ENCODE measurements around the gene MTHFD1L. TPM values are rescaled to one million over a fixed set of nuclear protein-coding genes. Genes with fewer than 3 reads are reported as not detected.

Gene MTHFD1L
- total RNA-seq, 8 experiments from 2014 or later, result 23.0 to 82.3 (median 37.5) TPM

DNA sequence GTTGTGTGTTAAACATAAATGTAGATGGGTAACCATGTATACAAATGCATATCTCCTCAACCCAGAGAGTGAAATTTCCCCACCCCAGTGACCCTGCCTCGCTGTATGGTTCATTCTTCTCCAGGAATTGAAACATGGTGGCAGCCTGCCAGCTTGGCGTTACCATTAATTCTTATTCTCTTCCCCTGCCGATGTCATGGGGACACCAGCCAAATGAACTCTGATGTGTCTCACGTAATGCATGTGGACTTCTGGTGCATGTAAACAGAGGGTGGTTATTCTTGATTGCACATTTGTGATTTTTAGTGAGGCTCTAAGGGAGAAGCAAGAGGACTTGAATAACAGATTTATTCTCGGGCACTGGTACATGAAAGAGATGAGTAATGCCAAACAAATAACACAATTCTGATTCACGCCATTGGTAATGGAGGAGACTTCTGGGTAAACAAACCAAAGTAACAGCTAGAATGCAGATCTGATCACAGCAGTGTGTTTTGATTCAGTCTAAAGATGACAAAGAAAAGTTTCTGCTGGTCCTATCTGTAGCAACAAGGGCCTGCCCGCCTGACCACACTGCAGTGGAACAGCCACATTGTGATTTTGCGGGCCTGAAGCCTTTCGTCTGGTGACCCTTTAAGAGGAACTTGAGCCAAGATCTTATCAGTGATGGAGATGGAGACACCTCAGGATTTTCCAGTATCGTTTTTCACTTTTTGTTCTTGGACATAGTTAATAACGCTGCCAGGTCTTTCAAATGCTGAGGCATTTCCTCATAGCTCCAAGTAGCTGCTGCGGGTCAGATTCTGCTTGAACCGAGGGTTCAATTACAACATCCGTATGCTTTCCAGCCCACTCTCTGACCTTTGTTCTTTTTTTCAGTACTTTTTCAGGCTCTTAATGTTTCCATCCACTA lies 202.4 kb downstream of the MTHFD1L start:
- in situ Hi-C loops (cut with MboI; ENCODE audit: low pct_unique_long_range_greater_than_20kb in 2 of 9, low sequenced_read_pairs in 9 of 9, unreplicated experiment in 9 of 9), result no loop called here
- H3K4me3 ChIP-seq, result no peak overlapping the region
- peaks cover 9 to 15% of the 10 kb centered on the region in 2 donors for H3K4me1 ChIP-seq (replicated peaks in 1 of 2)
- ATAC-seq (replicated peaks in 6 of 8), result peak; percentile 32 to 92 (median 74)
- no peak overlapping the region for H3K27ac ChIP-seq
- 4 to 92% (median 82%) methylated on average over 1 to 14 of the region's 14 CpGs for WGBS, 10 experiments

DNA sequence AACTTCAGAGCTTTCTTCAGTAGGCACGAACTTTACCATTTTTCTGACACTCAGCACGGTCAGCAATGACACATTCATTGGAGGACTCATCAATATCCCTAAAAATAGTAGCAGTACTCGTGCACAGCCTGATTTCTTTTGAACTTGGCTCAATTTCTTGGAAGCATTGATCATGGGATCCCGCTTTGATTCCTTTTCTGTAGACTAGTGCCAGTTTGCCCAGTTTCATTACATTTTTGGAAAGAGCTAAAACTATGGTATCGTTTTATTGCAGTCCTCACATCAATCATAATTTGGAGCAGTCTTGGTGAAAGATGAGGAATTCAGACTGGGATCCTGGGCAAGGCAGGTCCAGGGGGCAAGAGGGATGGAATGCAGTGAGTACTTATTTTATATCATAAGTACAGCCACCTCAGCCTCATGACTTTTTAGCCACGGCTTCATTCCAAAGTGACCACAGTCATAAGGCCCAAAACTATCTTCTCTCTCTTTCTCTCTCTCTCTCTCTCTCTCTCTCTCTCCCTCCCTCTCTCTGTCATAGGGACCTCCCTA lies 203.3 kb downstream of the MTHFD1L start:
- in situ Hi-C loops (cut with MboI; ENCODE audit: low pct_unique_long_range_greater_than_20kb in 2 of 9, low sequenced_read_pairs in 9 of 9, unreplicated experiment in 9 of 9), result no loop called here
- 14 to 96% (median 84%) methylated on average over 2 to 6 of the region's 6 CpGs for WGBS, 10 experiments
- peak in 1 of 8 experiments; percentile 1 for ATAC-seq (replicated peaks in 6 of 8)
- Histone ChIP-seq H3K27ac (no peak overlapping the region), H3K4me1 (replicated peaks in 1 of 2) (peaks cover 6 to 9% of the 10 kb centered on the region in 2 donors), H3K4me3 (no peak overlapping the region)

DNA sequence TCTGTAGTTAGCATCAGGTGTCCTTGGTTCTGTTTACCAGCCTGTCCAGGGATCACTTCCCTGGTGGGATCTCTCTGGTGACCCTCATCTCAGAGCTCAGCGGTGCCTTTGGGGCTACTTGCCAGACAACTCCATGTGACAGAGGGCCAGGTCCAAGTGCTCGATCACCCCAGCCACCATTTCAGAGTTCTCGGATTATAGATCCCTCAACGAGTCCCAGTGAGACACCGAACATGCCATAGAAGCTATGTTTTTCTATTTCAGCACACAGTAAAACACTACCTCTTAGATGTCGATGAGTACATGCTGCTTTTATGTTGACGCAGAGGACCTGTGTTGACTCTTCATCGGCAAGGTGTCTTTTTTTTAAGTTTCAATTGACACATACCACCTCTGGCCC lies 204.1 kb downstream of the MTHFD1L start:
- Histone ChIP-seq H3K4me3 (no peak overlapping the region), H3K4me1 (replicated peaks in 1 of 2) (peaks cover 3 to 9% of the 10 kb centered on the region in 2 donors), H3K27ac (no peak overlapping the region)
- no peak for ATAC-seq (replicated peaks in 6 of 8)
- in situ Hi-C loops (cut with MboI; ENCODE audit: low pct_unique_long_range_greater_than_20kb in 2 of 9, low sequenced_read_pairs in 9 of 9, unreplicated experiment in 9 of 9), result no loop called here
- WGBS, 10 experiments, result 94 to 100% (median 100%) methylated on average over 1 to 7 of the region's 8 CpGs; no CpG with 5 or more reads in 1 of the 10 experiments

- H3K27ac ChIP-seq, result no peak overlapping the region
- peaks cover 3 to 9% of the 10 kb centered on the region in 2 donors for H3K4me1 ChIP-seq (replicated peaks in 1 of 2)
- 0 to 100% (median 73%) methylated on average over 1 to 3 of the region's 3 CpGs; no CpG with 5 or more reads in 2 of the 10 experiments for WGBS, 10 experiments
- in situ Hi-C loops (cut with MboI; ENCODE audit: low pct_unique_long_range_greater_than_20kb in 2 of 9, low sequenced_read_pairs in 9 of 9, unreplicated experiment in 9 of 9), result no loop called here
- ATAC-seq (replicated peaks in 6 of 8), result no peak
- H3K4me3 ChIP-seq, result no peak overlapping the region
Observed at GRCh38 chr6:151070631-151071051, 205.1 kb downstream of the MTHFD1L start.

DNA sequence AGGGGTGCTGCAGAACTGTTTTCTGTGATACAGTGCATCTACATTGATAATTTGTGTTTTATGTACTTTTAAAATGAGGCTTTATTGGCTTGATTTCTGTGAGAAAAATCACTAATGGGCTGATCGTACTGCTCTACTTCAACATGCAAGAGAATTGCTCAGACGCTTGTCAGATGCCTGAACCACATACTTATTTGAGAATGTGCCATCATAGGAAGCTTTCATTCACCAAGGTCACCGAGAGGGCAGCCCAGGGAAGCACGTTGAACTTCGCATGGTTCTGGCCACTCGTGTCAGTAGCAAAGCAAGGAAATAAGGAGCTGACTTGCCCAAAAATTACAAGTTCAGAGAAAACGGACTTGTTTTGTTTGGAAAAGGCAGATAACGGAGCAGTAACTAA lies 205.8 kb downstream of the MTHFD1L start:
- H3K4me1 ChIP-seq (replicated peaks in 1 of 2), result peaks cover 3 to 9% of the 10 kb centered on the region in 2 donors
- H3K4me3 ChIP-seq, result no peak overlapping the region
- no peak overlapping the region for H3K27ac ChIP-seq
- peak in 2 of 8 experiments; percentile 2 for ATAC-seq (replicated peaks in 6 of 8)
- 27 to 87% (median 67%) methylated on average over 2 to 8 of the region's 8 CpGs for WGBS, 10 experiments
- in situ Hi-C loops (cut with MboI; ENCODE audit: low pct_unique_long_range_greater_than_20kb in 2 of 9, low sequenced_read_pairs in 9 of 9, unreplicated experiment in 9 of 9), result no loop called here

- in situ Hi-C loops (cut with MboI; ENCODE audit: low pct_unique_long_range_greater_than_20kb in 2 of 9, low sequenced_read_pairs in 9 of 9, unreplicated experiment in 9 of 9), result no loop called here
- no peak for ATAC-seq (replicated peaks in 6 of 8)
- Histone ChIP-seq H3K4me3 (no peak overlapping the region), H3K27ac (no peak overlapping the region), H3K4me1 (replicated peaks in 1 of 2) (peaks cover 3 to 4% of the 10 kb centered on the region in 2 donors)
- 50 to 100% (median 78%) methylated on average over 1 to 4 of the region's 4 CpGs; no CpG with 5 or more reads in 4 of the 10 experiments for WGBS, 10 experiments
Observed at GRCh38 chr6:151073146-151073545, 207.6 kb downstream of the MTHFD1L start.

DNA sequence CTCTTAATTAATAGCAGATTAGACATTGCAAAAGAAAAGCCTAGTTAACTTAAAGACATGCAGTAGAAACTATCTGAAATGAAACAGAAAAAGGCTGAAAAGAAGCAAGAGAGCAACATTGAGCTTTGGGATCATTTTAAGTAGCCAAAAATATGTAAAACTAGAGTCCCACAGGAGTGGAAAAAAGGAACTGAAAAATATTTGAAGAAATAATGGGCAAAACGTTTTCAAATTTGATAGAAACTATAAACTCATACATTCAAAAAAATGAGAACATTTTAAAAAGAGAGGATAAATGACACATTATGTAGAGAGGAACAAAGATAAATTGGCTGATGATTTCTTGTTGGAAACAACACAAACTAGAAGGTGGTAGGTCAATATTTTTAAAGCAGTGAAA lies 208.2 kb downstream of the MTHFD1L start:
- no peak overlapping the region for H3K27ac ChIP-seq
- H3K4me1 ChIP-seq (replicated peaks in 1 of 2), result peaks cover 3% of the 10 kb centered on the region in 2 donors
- WGBS, 10 experiments, result 0 to 50% (median 20%) methylated on average over 1 of the region's 1 CpG
- no peak overlapping the region for H3K4me3 ChIP-seq
- in situ Hi-C loops (cut with MboI; ENCODE audit: low pct_unique_long_range_greater_than_20kb in 2 of 9, low sequenced_read_pairs in 9 of 9, unreplicated experiment in 9 of 9), result no loop called here
- no peak for ATAC-seq (replicated peaks in 6 of 8)

DNA sequence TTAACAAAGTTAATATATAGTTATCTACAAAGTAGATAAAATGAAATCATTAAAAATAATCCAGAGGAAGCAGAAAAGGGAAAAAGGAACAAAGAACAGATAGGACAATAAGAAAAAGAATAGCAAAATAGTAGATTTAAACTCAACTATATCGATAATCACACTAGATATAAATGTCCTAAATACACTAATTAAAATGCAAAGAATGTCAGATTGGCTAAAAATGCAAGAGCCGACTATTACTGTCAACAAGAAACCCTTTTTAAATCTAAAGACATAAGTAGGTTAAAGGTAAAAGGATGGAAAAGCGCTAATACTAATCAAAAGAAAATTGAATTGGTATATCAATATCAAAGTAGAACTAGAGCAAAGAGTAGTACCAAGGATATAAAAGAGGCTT lies 209.5 kb downstream of the MTHFD1L start:
- in situ Hi-C loops (cut with MboI; ENCODE audit: low pct_unique_long_range_greater_than_20kb in 2 of 9, low sequenced_read_pairs in 9 of 9, unreplicated experiment in 9 of 9), result no loop called here
- Histone ChIP-seq H3K4me3 (no peak overlapping the region), H3K27ac (no peak overlapping the region), H3K4me1 (replicated peaks in 1 of 2) (peaks cover 3% of the 10 kb centered on the region in 2 donors)
- ATAC-seq (replicated peaks in 6 of 8), result no peak
- 90 to 100% (median 96%) methylated on average over 3 of the region's 3 CpGs for WGBS, 10 experiments

- in situ Hi-C loops (cut with MboI; ENCODE audit: low pct_unique_long_range_greater_than_20kb in 2 of 9, low sequenced_read_pairs in 9 of 9, unreplicated experiment in 9 of 9), result no loop called here
- H3K27ac ChIP-seq, result no peak overlapping the region
- no peak overlapping the region for H3K4me3 ChIP-seq
- peaks cover 3% of the 10 kb centered on the region in 2 donors for H3K4me1 ChIP-seq (replicated peaks in 1 of 2)
- 52 to 100% (median 88%) methylated on average over 2 of the region's 2 CpGs; no CpG with 5 or more reads in 1 of the 10 experiments for WGBS, 10 experiments
- peak in 1 of 8 experiments; percentile 21 for ATAC-seq (replicated peaks in 6 of 8)
Observed at GRCh38 chr6:151075527-151075926, 210.0 kb downstream of the MTHFD1L start.

- Histone ChIP-seq H3K4me3 (no peak overlapping the region), H3K4me1 (replicated peaks in 1 of 2) (peaks cover 3% of the 10 kb centered on the region in 2 donors), H3K27ac (no peak overlapping the region)
- 70 to 100% (median 96%) methylated on average over 1 to 5 of the region's 5 CpGs; no CpG with 5 or more reads in 1 of the 10 experiments for WGBS, 10 experiments
- in situ Hi-C loops (cut with MboI; ENCODE audit: low pct_unique_long_range_greater_than_20kb in 2 of 9, low sequenced_read_pairs in 9 of 9, unreplicated experiment in 9 of 9), result no loop called here
- peak in 2 of 8 experiments; percentile 43 to 73 for ATAC-seq (replicated peaks in 6 of 8)
Observed at GRCh38 chr6:151075930-151076555, 210.5 kb downstream of the MTHFD1L start.

- ATAC-seq (replicated peaks in 6 of 8), result no peak
- 63 to 100% (median 90%) methylated on average over 2 to 6 of the region's 6 CpGs; no CpG with 5 or more reads in 2 of the 10 experiments for WGBS, 10 experiments
Observed at GRCh38 chr6:151078655-151079054, 213.2 kb downstream of the MTHFD1L start.

GRCh38 chr6:151081656-151082055 lies 216.2 kb downstream of the MTHFD1L start:
- no peak overlapping the region for H3K27ac ChIP-seq
- WGBS, 10 experiments, result 17 to 92% (median 67%) methylated on average over 1 to 4 of the region's 4 CpGs; no CpG with 5 or more reads in 3 of the 10 experiments
- H3K4me1 ChIP-seq (replicated peaks in 1 of 2), result no peaks in the 10 kb centered on the region
- no peak overlapping the region for H3K4me3 ChIP-seq
- ATAC-seq (replicated peaks in 6 of 8), result no peak
- in situ Hi-C loops (cut with MboI; ENCODE audit: low pct_unique_long_range_greater_than_20kb in 2 of 9, low sequenced_read_pairs in 9 of 9, unreplicated experiment in 9 of 9), result no loop called here

More at GRCh38 chr6:151078655-151079054, 213.2 kb downstream of the MTHFD1L start:
- Histone ChIP-seq H3K4me3 (no peak overlapping the region), H3K4me1 (replicated peaks in 1 of 2) (no peaks in the 10 kb centered on the region), H3K27ac (no peak overlapping the region)
- in situ Hi-C loops (cut with MboI; ENCODE audit: low pct_unique_long_range_greater_than_20kb in 2 of 9, low sequenced_read_pairs in 9 of 9, unreplicated experiment in 9 of 9), result no loop called here

DNA sequence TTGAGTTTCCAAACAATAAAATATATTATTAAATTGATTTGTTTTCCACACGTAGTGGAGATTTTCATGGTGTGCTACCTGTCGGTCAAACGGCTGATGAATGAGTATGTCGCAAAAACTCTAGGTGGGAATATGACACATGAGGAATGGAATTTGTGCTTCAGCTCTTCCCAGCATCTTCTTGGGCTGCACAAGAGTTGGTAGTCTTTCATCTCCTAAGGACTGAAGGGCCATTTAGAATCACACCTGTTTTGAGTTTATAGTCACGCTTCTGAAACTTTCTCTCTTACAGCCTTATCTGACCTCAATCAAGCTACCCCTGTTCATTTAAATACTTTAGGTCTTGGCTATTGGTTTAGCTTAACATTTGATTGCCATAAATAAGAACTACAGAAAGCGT lies 216.6 kb downstream of the MTHFD1L start:
- 73 to 100% (median 90%) methylated on average over 2 to 6 of the region's 6 CpGs; no CpG with 5 or more reads in 1 of the 10 experiments for WGBS, 10 experiments
- in situ Hi-C loops (cut with MboI; ENCODE audit: low pct_unique_long_range_greater_than_20kb in 2 of 9, low sequenced_read_pairs in 9 of 9, unreplicated experiment in 9 of 9), result no loop called here
- Histone ChIP-seq H3K4me1 (replicated peaks in 1 of 2) (no peaks in the 10 kb centered on the region), H3K4me3 (no peak overlapping the region), H3K27ac (no peak overlapping the region)
- ATAC-seq (replicated peaks in 6 of 8), result no peak
